Ishikawa (cell line): ENCODE results near the gene SDK1.

ENCODE experiments used
- CEBPB ChIP-seq: IDR thresholded peaks from 2 replicates; pipeline ENCODE4 v1.6.1; 2012
- CREB1 ChIP-seq: IDR thresholded peaks from 2 replicates; pipeline ENCODE4 v1.6.1; 2012; ENCODE audit warnings: low read depth
- EGR1 ChIP-seq: IDR thresholded peaks from 2 replicates; pipeline ENCODE4 v1.6.1; 2012
- EP300 ChIP-seq: IDR thresholded peaks from 2 replicates; pipeline ENCODE4 v1.6.1; 2012; ENCODE audit warnings: borderline replicate concordance
- FOXM1 ChIP-seq: IDR thresholded peaks from 2 replicates; pipeline ENCODE4 v1.6.1; 2012; ENCODE audit warnings: low read depth, borderline replicate concordance
- NFIC ChIP-seq: IDR thresholded peaks from 2 replicates; pipeline ENCODE4 v1.6.1; 2012
- RAD21 ChIP-seq: IDR thresholded peaks from 2 replicates; pipeline ENCODE4 v1.6.1; 2012; ENCODE audit warnings: low read depth
- REST ChIP-seq: IDR thresholded peaks from 2 replicates; pipeline ENCODE4 v1.6.1; 2012; ENCODE audit warnings: low read depth, mild to moderate bottlenecking
- TAF1 ChIP-seq: IDR thresholded peaks from 2 replicates; pipeline ENCODE4 v1.6.1; 2012; ENCODE audit warnings: low read depth, mild to moderate bottlenecking
- TCF12 ChIP-seq: IDR thresholded peaks from 2 replicates; pipeline ENCODE4 v1.6.1; 2012; ENCODE audit warnings: low read depth
- TEAD4 ChIP-seq: IDR thresholded peaks from 2 replicates; pipeline ENCODE4 v1.6.1; 2012
- YY1 ChIP-seq: IDR thresholded peaks from 2 replicates; pipeline ENCODE4 v1.6.1; 2012; ENCODE audit warnings: low read depth
- ZBTB7A ChIP-seq: IDR thresholded peaks from 2 replicates; pipeline ENCODE4 v1.6.1; 2012; ENCODE audit warnings: low read depth
- TF ChIP-seq, protein P1 (sequence below): IDR thresholded peaks from 2 replicates; pipeline ENCODE4 v1.6.1; 2012
- TF ChIP-seq, protein P2 (sequence below): IDR thresholded peaks from 2 replicates; pipeline ENCODE4 v1.6.1; 2012

Gene SDK1

DNA sequence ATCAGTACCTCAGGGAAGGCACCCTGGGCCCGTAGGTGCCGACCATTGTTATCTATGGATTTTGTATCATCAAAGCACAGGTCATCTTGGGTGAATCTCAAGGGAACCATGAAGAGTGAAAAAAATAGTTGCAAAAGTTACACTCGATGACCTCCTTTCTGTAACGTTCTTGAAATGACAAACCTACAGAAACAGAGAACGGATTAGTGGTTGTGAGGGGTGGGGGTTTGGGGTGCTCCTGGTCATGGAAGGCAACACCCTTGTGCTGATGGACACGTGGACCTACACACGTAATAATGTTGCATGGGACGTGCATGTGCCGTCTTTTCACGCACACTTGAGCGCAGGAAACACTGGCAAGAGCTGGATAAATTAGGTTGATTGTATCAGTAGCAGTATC is 655.9 kb downstream of the SDK1 start:
- TF ChIP-seq, protein P1, sequence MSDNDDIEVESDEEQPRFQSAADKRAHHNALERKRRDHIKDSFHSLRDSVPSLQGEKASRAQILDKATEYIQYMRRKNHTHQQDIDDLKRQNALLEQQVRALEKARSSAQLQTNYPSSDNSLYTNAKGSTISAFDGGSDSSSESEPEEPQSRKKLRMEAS, result no peak
- TF ChIP-seq TAF1 (no peak), EGR1 (no peak)

DNA sequence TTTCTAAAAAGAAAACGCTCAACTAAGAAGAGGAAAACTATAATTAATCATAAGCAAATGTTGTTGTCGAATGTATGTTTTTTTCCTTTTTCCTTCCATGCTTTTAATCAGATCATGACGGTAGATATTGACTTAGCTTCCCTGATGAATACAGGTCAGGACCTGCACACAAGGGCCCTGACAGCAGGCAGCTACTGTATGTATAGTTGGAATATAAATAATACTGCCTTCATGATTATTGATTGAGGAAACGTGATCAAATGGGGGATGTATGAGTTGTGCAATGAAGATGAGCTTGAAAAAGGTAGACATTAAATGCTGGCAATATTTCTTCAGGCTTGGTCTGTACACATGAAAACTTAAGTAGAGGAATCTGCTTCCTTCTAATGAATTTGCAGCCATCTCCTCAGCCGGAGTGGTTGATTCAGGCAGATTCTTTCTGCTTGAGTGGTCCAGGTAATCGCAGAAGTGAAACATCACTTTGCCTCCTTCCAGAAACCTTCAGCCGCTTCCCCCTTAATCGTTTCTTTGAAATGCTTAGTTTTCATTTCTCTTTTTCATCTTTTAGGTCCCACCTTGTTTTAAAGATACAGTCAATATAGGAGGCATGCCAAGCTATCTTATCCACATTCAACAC is 656.5 kb downstream of the SDK1 start:
- TF ChIP-seq, protein P2, sequence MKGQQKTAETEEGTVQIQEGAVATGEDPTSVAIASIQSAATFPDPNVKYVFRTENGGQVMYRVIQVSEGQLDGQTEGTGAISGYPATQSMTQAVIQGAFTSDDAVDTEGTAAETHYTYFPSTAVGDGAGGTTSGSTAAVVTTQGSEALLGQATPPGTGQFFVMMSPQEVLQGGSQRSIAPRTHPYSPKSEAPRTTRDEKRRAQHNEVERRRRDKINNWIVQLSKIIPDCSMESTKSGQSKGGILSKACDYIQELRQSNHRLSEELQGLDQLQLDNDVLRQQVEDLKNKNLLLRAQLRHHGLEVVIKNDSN, result no peak
- TF ChIP-seq, protein P1, result no peak
- TF ChIP-seq YY1 (no peak), TEAD4 (no peak), CEBPB (no peak), TAF1 (no peak), REST (no peak), EGR1 (no peak), ZBTB7A (no peak), EP300 (no peak), RAD21 (no peak), NFIC (no peak), TCF12 (no peak), FOXM1 (no peak), CREB1 (no peak)

DNA sequence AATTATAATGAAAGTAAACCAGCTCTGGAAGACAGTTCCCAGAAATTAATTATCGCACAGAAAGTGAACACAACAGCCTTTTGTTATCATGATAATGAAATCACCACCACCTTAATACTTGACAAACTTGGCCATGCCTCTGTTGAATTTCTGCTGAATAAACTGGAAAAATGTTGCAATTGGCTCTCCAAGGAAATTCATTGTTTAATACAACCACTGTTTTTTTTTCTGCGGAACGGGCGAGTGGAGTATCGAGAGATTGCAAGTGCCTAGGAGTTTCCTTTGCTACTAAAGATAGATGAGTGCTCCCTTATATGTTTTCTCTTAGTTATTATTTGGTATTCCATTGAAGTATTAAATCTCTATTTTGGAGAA is 657.0 kb downstream of the SDK1 start:
- TF ChIP-seq TAF1, result no peak
- TF ChIP-seq REST, result no peak
- no peak for TF ChIP-seq YY1
- TF ChIP-seq, protein P1, result no peak
- no peak for TF ChIP-seq EGR1
- no peak for TF ChIP-seq CEBPB
- no peak for TF ChIP-seq CREB1
- TF ChIP-seq ZBTB7A, result no peak

GRCh38 chr7:3959364-3959763 is 658.3 kb downstream of the SDK1 start:
- TF ChIP-seq RAD21 (no peak), FOXM1 (no peak), NFIC (no peak), TAF1 (no peak), EP300 (no peak), ZBTB7A (no peak), TCF12 (no peak), CREB1 (no peak), EGR1 (no peak), YY1 (no peak), TEAD4 (no peak), REST (no peak), CEBPB (no peak)
- TF ChIP-seq, protein P2, result no peak
- TF ChIP-seq, protein P1, result no peak
